ENCODE data around the gene ZNF577.

ZNF577 gene

GRCh38 chr19:51861870-51862622 lies 25.7 kb downstream of the ZNF577 start:
- DNase-seq: no peak

- no peak for DNase-seq
These were observed 50.6 kb downstream of the ZNF577 start for GRCh38 chr19:51837145-51837544.

- no peak for DNase-seq
These were observed 57.5 kb downstream of the ZNF577 start for GRCh38 chr19:51830274-51830673.

GRCh38 chr19:51824281-51825005 lies 63.3 kb downstream of the ZNF577 start:
- no peak for DNase-seq

GRCh38 chr19:51822946-51823345 lies 64.8 kb downstream of the ZNF577 start:
- no peak for DNase-seq

DNA sequence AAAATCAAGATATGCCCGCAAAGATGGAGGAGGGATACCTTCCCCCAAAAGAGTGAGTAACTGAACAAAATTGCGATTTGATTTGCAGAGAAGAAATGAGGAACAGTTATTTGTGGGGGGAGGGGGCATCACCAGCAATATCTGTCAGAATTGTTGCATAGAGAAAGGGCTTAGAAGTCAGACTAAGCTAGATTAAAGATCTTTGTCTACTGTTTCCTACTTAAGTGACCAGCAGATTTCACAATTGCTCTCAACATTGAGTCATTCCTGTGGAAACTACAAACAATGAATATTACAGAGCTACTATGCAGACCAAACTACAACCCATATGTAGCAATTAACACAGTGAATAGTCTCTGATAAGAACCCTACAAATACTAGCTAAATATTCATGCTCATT lies 65.4 kb downstream of the ZNF577 start:
- DNase-seq: no peak

GRCh38 chr19:51821921-51822320 lies 65.8 kb downstream of the ZNF577 start:
- DNase-seq: no peak

DNA sequence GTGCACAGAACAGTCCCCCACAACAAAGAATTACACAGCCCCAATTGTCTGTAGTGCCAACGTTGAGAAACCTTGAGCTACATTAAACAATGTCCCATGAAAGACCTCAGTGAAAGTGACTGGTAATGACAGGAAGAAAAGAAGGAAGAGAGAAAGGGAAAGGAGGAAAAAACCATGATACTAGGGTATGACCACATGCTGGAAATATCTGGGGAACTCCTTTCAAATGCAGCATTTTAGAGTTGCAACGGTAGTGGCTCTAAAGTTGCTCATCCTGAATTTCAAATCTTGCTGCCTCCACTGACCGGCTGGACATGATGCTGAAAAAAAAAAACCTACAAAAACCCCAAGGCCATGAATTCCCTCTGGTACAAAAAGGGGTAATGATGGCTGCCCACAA lies 66.3 kb downstream of the ZNF577 start:
- no peak for DNase-seq
